ENCODE data around the gene LRRC34. TPM values are rescaled to one million over a fixed set of nuclear protein-coding genes. Genes with fewer than 3 reads are reported as not detected.

Gene LRRC34
- total RNA-seq, 1 experiment from 2014 or later: 9.7 TPM

DNA sequence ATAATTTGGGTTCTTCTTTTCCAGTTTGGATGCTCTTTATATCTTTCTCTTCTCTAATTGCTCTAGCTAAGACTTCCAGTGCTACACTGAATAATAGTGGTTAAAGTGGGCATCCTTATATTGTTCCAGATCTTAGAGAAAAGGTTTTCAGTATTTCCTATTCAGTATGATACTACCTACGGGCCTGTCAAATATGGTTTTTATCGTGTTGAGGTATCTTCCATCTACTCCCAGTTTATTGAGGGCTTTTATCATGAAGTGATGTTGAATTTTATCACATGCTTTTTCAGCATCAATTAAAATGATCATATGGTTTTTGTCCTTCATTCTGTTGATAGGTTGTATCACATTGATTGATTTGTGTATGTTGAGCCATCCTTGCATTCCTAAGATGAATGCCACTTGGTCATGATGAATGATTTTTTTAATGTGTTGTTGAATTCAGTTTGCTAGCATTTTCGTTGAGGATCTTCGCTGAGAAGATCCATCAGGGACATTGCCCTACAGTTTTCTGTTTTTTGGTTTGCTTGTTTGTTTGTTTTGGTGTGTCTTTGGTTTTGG lies 3.0 kb upstream of the LRRC34 start:
- POLR2A ChIA-PET (ENCODE audit: low non-redundant PET): no interaction called here
- no TSS peak for BruUV-seq (replicated peaks)
- TF ChIP-seq EZH2 (IDR thresholded peaks at IDR 0.05; ENCODE audit: borderline replicate concordance, low read depth, low read length, poor library complexity, severe bottlenecking): no peak
- TF ChIP-seq, protein P1, sequence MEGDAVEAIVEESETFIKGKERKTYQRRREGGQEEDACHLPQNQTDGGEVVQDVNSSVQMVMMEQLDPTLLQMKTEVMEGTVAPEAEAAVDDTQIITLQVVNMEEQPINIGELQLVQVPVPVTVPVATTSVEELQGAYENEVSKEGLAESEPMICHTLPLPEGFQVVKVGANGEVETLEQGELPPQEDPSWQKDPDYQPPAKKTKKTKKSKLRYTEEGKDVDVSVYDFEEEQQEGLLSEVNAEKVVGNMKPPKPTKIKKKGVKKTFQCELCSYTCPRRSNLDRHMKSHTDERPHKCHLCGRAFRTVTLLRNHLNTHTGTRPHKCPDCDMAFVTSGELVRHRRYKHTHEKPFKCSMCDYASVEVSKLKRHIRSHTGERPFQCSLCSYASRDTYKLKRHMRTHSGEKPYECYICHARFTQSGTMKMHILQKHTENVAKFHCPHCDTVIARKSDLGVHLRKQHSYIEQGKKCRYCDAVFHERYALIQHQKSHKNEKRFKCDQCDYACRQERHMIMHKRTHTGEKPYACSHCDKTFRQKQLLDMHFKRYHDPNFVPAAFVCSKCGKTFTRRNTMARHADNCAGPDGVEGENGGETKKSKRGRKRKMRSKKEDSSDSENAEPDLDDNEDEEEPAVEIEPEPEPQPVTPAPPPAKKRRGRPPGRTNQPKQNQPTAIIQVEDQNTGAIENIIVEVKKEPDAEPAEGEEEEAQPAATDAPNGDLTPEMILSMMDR (conservative IDR thresholded peaks at IDR 0.05; ENCODE audit: low read depth, low read length): no peak
- DNase-seq (ENCODE audit: low spot score): no peak
- Histone ChIP-seq H3K36me3 (ENCODE audit: insufficient read depth, low read length, poor library complexity, severe bottlenecking) (no peaks in the 10 kb centered on the region), H3K4me3 (ENCODE audit: low read depth, low read length, poor library complexity, severe bottlenecking) (no peak overlapping the region), H3K4me1 (ENCODE audit: insufficient read depth, low read length, poor library complexity, severe bottlenecking) (peaks cover 5% of the 10 kb centered on the region), H3K9me3 (ENCODE audit: low read depth, low read length, poor library complexity, severe bottlenecking) (no peaks in the 10 kb centered on the region), H3K27ac (ENCODE audit: low read depth, low read length, poor library complexity, severe bottlenecking) (no peak overlapping the region), H3K27me3 (replicated peaks; ENCODE audit: insufficient read depth, low read depth, low read length, poor library complexity) (no peaks in the 10 kb centered on the region)
- intact Hi-C loops (cut with micrococcal nuclease; ENCODE audit: unreplicated experiment): no loop called here
- CTCF ChIA-PET: no interaction called here

DNA sequence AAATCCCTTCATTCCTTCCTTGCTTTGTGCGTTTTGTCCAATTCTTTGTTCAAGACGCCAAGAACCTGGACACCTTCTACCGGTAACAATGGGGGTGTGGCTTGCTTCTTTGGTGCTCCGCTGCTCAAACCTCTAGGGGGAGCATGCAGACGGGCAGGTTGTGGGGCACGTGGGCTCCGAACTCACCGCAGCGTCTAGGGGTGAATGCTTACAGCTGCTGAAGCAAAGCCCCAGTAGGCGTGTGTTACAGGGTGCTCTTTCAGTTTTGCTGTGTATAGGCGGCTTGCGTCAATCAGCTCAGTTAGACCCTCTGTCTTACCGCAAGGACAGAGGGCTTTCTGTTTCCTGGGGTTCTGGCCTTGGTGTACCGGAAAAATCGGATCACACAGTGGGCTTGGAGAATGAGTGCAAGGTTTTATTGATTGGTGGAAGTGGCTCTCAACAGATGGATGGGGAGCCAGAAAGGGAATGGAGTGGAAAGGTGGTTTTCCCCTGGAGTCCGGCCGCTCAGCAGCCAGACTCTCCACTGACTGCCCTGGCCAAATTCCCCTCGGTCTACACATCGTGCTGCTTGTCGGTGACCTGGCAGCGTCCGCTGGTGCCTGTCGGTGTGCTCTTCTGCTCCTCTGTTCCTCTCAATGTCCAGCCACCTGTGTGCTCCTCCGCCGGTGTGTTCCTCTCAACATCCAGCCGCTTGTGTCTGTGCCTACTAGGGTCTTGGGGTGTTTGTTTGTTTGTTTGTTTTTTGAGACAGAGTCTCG lies 1.2 kb upstream of the LRRC34 start:
- peak overlapping the region; percentile 72 for H3K4me3 ChIP-seq (ENCODE audit: low read depth, low read length, poor library complexity, severe bottlenecking)
- TF ChIP-seq, protein P1 (conservative IDR thresholded peaks at IDR 0.05; ENCODE audit: low read depth, low read length): peak; percentile 53
- no peak for TF ChIP-seq EZH2 (IDR thresholded peaks at IDR 0.05; ENCODE audit: borderline replicate concordance, low read depth, low read length, poor library complexity, severe bottlenecking)
- ChIA-PET CTCF (no interaction called here), POLR2A (ENCODE audit: low non-redundant PET) (no interaction called here)
- intact Hi-C loops (cut with micrococcal nuclease; ENCODE audit: unreplicated experiment): no loop called here
- no peaks in the 10 kb centered on the region for H3K27me3 ChIP-seq (replicated peaks; ENCODE audit: insufficient read depth, low read depth, low read length, poor library complexity)
- no peak overlapping the region for H3K27ac ChIP-seq (ENCODE audit: low read depth, low read length, poor library complexity, severe bottlenecking)
- DNase-seq (ENCODE audit: low spot score): peak; percentile 64
- H3K36me3 ChIP-seq (ENCODE audit: insufficient read depth, low read length, poor library complexity, severe bottlenecking): no peaks in the 10 kb centered on the region
- H3K4me1 ChIP-seq (ENCODE audit: insufficient read depth, low read length, poor library complexity, severe bottlenecking): peaks cover 5% of the 10 kb centered on the region
- BruUV-seq (replicated peaks): no TSS peak
- H3K9me3 ChIP-seq (ENCODE audit: low read depth, low read length, poor library complexity, severe bottlenecking): no peaks in the 10 kb centered on the region

DNA sequence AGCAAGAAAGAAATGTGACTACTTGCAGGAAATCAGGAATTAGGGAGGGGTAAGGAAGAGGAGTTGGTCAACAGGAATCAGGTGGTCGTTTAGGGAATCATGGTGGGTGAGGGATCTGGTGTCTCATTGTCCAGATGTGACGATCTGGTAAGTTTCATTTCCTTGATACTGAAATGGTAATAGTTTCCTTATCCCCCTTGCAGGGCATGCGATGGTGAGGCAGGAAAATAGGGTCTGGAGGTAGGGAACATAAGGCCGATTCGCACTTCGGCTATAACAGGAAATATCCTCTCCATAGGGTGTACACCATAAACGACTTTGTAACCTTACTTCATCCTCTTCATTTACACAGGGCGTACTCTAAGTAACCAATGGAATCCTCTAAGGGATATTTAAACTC lies 574 bp upstream of the LRRC34 start:
- intact Hi-C loops (cut with micrococcal nuclease; ENCODE audit: unreplicated experiment): no loop called here
- Histone ChIP-seq H3K4me1 (ENCODE audit: insufficient read depth, low read length, poor library complexity, severe bottlenecking) (peaks cover 5% of the 10 kb centered on the region), H3K4me3 (ENCODE audit: low read depth, low read length, poor library complexity, severe bottlenecking) (peak overlapping the region; percentile 72), H3K36me3 (ENCODE audit: insufficient read depth, low read length, poor library complexity, severe bottlenecking) (no peaks in the 10 kb centered on the region), H3K9me3 (ENCODE audit: low read depth, low read length, poor library complexity, severe bottlenecking) (no peaks in the 10 kb centered on the region), H3K27me3 (replicated peaks; ENCODE audit: insufficient read depth, low read depth, low read length, poor library complexity) (no peaks in the 10 kb centered on the region), H3K27ac (ENCODE audit: low read depth, low read length, poor library complexity, severe bottlenecking) (peak overlapping the region; percentile 85)
- no TSS peak for BruUV-seq (replicated peaks)
- POLR2A ChIA-PET (ENCODE audit: low non-redundant PET): no interaction called here
- peak; percentile 22 for DNase-seq (ENCODE audit: low spot score)
- CTCF ChIA-PET: no interaction called here
- TF ChIP-seq EZH2 (IDR thresholded peaks at IDR 0.05; ENCODE audit: borderline replicate concordance, low read depth, low read length, poor library complexity, severe bottlenecking): no peak
- TF ChIP-seq, protein P1 (conservative IDR thresholded peaks at IDR 0.05; ENCODE audit: low read depth, low read length): no peak

Measured in A673 (cell line).